NB4 (cell line): ENCODE results near the gene IFT20.

Experiments
- MYC ChIP-seq: IDR thresholded peaks from 2 replicates; pipeline ENCODE4 v1.6.1; 2011; ENCODE audit warnings: low read depth, low read length
- TF ChIP-seq, protein P1 (sequence below): IDR thresholded peaks from one replicate; pipeline ENCODE4 v1.5.1; 2012; ENCODE audit warnings: low read depth, low read length

GRCh38 chr17:28326114-28326513, 9.2 kb downstream of the IFT20 start:
- TF ChIP-seq, protein P1, sequence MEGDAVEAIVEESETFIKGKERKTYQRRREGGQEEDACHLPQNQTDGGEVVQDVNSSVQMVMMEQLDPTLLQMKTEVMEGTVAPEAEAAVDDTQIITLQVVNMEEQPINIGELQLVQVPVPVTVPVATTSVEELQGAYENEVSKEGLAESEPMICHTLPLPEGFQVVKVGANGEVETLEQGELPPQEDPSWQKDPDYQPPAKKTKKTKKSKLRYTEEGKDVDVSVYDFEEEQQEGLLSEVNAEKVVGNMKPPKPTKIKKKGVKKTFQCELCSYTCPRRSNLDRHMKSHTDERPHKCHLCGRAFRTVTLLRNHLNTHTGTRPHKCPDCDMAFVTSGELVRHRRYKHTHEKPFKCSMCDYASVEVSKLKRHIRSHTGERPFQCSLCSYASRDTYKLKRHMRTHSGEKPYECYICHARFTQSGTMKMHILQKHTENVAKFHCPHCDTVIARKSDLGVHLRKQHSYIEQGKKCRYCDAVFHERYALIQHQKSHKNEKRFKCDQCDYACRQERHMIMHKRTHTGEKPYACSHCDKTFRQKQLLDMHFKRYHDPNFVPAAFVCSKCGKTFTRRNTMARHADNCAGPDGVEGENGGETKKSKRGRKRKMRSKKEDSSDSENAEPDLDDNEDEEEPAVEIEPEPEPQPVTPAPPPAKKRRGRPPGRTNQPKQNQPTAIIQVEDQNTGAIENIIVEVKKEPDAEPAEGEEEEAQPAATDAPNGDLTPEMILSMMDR: no peak
- TF ChIP-seq MYC: no peak
